ENCODE data around the gene TRIM41.

GRCh38 chr5:181192337-181193046, 30.6 kb upstream of the TRIM41 start:
- TF ChIP-seq CTCF (optimal IDR thresholded peaks at IDR 0.05 in 1 of 3, IDR thresholded peaks at IDR 0.05 in 1 of 3, conservative IDR thresholded peaks at IDR 0.05 in 1 of 3; ENCODE audit: extremely low read depth in 1 of 3, insufficient read depth in 2 of 3, low read length in 3 of 3) (no peak), EZH2 (IDR thresholded peaks at IDR 0.05; ENCODE audit: low read length) (no peak)

Measured in keratinocyte (primary cell).